ENCODE results near the gene OR2AT4.
"Not testable (repeated sequence)": the region's sequence is repeated elsewhere in the genome, so short reads cannot be mapped to it uniquely, and the experiment has no call there.

OR2AT4 gene

GRCh38 chr11:75103380-75104026, 6.8 kb upstream of the OR2AT4 start:
- no peak for DNase-seq (ENCODE audit: low read depth in 2 of 3, low spot score in 1 of 3)

GRCh38 chr11:75101424-75102128, 4.9 kb upstream of the OR2AT4 start:
- no peak for DNase-seq (ENCODE audit: low read depth in 2 of 3, low spot score in 1 of 3)

- DNase-seq (ENCODE audit: low read depth in 2 of 3, low spot score in 1 of 3) = peak; percentile 17 to 39 (median 38)
Measured at GRCh38 chr11:75100314-75100713, 3.6 kb upstream of the OR2AT4 start.

- DNase-seq (ENCODE audit: low read depth in 2 of 3, low spot score in 1 of 3) = no peak
Measured at GRCh38 chr11:75099635-75100034, 3.0 kb upstream of the OR2AT4 start.

GRCh38 chr11:75098835-75099439, 2.3 kb upstream of the OR2AT4 start:
- not testable (repeated sequence) for DNase-seq (ENCODE audit: low read depth in 2 of 3, low spot score in 1 of 3)

- DNase-seq (ENCODE audit: low read depth in 2 of 3, low spot score in 1 of 3) = not testable (repeated sequence)
Measured at GRCh38 chr11:75098181-75098580, 1.5 kb upstream of the OR2AT4 start.

GRCh38 chr11:75097173-75097557, 489 bp upstream of the OR2AT4 start:
- DNase-seq (ENCODE audit: low read depth in 2 of 3, low spot score in 1 of 3) = no peak

GRCh38 chr11:75094382-75094781, 2.3 kb downstream of the OR2AT4 start:
- DNase-seq (ENCODE audit: low read depth in 2 of 3, low spot score in 1 of 3) = not testable (repeated sequence)

GRCh38 chr11:75090671-75091177, 6.0 kb downstream of the OR2AT4 start:
- no peak for DNase-seq (ENCODE audit: low read depth in 2 of 3, low spot score in 1 of 3)

GRCh38 chr11:75087319-75088305, 9.1 kb downstream of the OR2AT4 start:
- no peak for DNase-seq (ENCODE audit: low read depth in 2 of 3, low spot score in 1 of 3)

GRCh38 chr11:75084883-75085282, 11.8 kb downstream of the OR2AT4 start:
- DNase-seq (ENCODE audit: low read depth in 2 of 3, low spot score in 1 of 3) = no peak

GRCh38 chr11:75083217-75083605, 13.5 kb downstream of the OR2AT4 start:
- no peak for DNase-seq (ENCODE audit: low read depth in 2 of 3, low spot score in 1 of 3)

GRCh38 chr11:75082601-75083216, 14.0 kb downstream of the OR2AT4 start:
- no peak for DNase-seq (ENCODE audit: low read depth in 2 of 3, low spot score in 1 of 3)

GRCh38 chr11:75079546-75079945, 17.1 kb downstream of the OR2AT4 start:
- no peak for DNase-seq (ENCODE audit: low read depth in 2 of 3, low spot score in 1 of 3)

GRCh38 chr11:75078233-75078632, 18.4 kb downstream of the OR2AT4 start:
- no peak for DNase-seq (ENCODE audit: low read depth in 2 of 3, low spot score in 1 of 3)

GRCh38 chr11:75077316-75077715, 19.4 kb downstream of the OR2AT4 start:
- no peak for DNase-seq (ENCODE audit: low read depth in 2 of 3, low spot score in 1 of 3)

- no peak for DNase-seq (ENCODE audit: low read depth in 2 of 3, low spot score in 1 of 3)
Measured at GRCh38 chr11:75076671-75077070, 20.0 kb downstream of the OR2AT4 start.

GRCh38 chr11:75073459-75074190, 23.1 kb downstream of the OR2AT4 start:
- DNase-seq (ENCODE audit: low read depth in 2 of 3, low spot score in 1 of 3) = no peak

GRCh38 chr11:75072582-75072981, 24.1 kb downstream of the OR2AT4 start:
- no peak for DNase-seq (ENCODE audit: low read depth in 2 of 3, low spot score in 1 of 3)

GRCh38 chr11:75069473-75069872, 27.2 kb downstream of the OR2AT4 start:
- DNase-seq (ENCODE audit: low read depth in 2 of 3, low spot score in 1 of 3) = no peak
